RWPE1 (cell line): ENCODE results near the gene DPY19L1.
"Not testable (repeated sequence)": the region's sequence is repeated elsewhere in the genome, so short reads cannot be mapped to it uniquely, and the experiment has no call there.

Experiments
- CTCF ChIA-PET: fragments of 350-600 bp; sonication (Branson Sonifier 250); formaldehyde crosslinking; extraction: SDS; loops from one replicate; lab custom pipeline; 2021; lab: Yijun Ruan, JAX
- POLR2A ChIA-PET: fragments of 400-600 bp; formaldehyde crosslinking; extraction: SDS; loops from one replicate; lab custom pipeline; 2020; ENCODE audit warnings: antibody characterized with exemption; ENCODE audit not compliant: low non-redundant PET; lab: Yijun Ruan, JAX
- DNase-seq: peaks from one replicate; pipeline ENCODE4 v3.0.0; 2012; ENCODE audit warnings: low spot score
- H3K27ac ChIP-seq: fragments of 450-650 bp; 2 replicates; pipeline ENCODE4 v1.5.1; 2017
- TF ChIP-seq, protein P1 (sequence below): fragments of 450-650 bp; conservative IDR thresholded peaks from 2 replicates; pipeline ENCODE4 v1.5.1; 2017; ENCODE audit warnings: low read depth, mild to moderate bottlenecking

The DPY19L1 gene

DNA sequence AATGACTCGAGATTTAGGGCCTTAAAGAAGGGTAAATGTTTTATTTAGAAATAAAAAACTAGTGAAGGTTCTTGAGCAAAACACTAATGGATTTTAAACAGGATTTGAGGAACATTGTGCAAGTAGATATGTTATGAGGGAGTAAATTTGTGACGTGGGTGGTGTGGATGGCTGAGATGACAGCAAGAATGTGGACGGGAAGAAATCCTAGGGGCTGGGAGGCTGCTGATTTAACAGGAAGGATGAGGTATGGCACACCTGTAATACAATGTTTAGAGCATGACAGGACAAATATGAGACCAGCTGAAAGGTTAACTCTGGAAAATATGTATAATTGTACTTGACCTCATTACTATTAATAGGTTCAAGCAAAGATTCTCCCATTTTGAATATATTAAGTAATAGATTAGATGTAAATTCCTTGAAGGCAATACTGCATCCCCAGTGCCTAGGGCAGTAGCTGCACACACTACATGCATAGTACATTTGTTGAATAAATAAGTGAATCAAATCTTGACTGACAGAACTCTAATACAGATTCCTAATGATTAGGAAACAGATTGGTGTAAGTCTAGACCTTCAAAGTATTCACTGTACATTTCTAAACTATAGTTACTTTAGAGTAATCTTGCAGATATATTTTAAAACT is 10.1 kb upstream of the DPY19L1 start:
- CTCF ChIA-PET, DNase-seq, H3K27ac ChIP-seq, POLR2A ChIA-PET: not testable (repeated sequence)

GRCh38 chr7:35043301-35043700 is 6.0 kb upstream of the DPY19L1 start:
- CTCF ChIA-PET, result interaction anchor here (0.7 kb wide), 1 partner anchor 219 kb away, joined by 3 read pairs; no protein-coding TSS in a partner anchor
- POLR2A ChIA-PET, result not testable (repeated sequence)

GRCh38 chr7:35040906-35041305 is 3.6 kb upstream of the DPY19L1 start:
- H3K27ac ChIP-seq, result no peak overlapping the region
- ChIA-PET CTCF (no interaction called here), POLR2A (no interaction called here)
- TF ChIP-seq, protein P1, sequence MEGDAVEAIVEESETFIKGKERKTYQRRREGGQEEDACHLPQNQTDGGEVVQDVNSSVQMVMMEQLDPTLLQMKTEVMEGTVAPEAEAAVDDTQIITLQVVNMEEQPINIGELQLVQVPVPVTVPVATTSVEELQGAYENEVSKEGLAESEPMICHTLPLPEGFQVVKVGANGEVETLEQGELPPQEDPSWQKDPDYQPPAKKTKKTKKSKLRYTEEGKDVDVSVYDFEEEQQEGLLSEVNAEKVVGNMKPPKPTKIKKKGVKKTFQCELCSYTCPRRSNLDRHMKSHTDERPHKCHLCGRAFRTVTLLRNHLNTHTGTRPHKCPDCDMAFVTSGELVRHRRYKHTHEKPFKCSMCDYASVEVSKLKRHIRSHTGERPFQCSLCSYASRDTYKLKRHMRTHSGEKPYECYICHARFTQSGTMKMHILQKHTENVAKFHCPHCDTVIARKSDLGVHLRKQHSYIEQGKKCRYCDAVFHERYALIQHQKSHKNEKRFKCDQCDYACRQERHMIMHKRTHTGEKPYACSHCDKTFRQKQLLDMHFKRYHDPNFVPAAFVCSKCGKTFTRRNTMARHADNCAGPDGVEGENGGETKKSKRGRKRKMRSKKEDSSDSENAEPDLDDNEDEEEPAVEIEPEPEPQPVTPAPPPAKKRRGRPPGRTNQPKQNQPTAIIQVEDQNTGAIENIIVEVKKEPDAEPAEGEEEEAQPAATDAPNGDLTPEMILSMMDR, result no peak
- no peak for DNase-seq

More at GRCh38 chr7:35043301-35043700, 6.0 kb upstream of the DPY19L1 start:
- DNase-seq, H3K27ac ChIP-seq: not testable (repeated sequence)

- ChIA-PET CTCF (interaction anchor here (0.7 kb wide), 1 partner anchor 779 kb away, joined by 3 read pairs; no protein-coding TSS in a partner anchor), POLR2A (no interaction called here)
- TF ChIP-seq, protein P1, result no peak
- no peak for DNase-seq
- no peak overlapping the region for H3K27ac ChIP-seq
Observed at GRCh38 chr7:35039343-35039742, 2.1 kb upstream of the DPY19L1 start.

DNA sequence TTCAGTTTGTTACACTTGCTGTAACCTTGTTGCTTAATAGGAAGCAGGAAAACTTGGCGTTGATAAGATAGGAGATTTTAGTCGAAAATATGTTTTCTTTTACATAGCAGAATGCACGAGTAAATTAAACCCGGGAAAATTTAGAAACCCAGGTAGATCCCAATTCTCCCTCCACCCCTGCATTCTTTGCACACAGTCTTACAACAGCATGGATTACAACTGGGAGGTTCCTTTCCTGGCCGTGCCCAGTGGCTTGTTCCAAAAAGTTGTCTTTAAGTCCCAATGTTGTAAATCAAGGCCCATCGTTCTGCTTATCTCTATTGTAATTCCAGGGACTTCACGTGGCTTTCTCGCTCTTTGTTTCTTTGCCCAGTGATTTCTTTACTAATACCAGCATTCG is 1.1 kb upstream of the DPY19L1 start:
- ChIA-PET POLR2A (no interaction called here), CTCF (interaction anchor here (0.5 to 0.7 kb wide), 3 partner anchors 9 to 562 kb away, joined by 3 read pairs; no protein-coding TSS in a partner anchor)
- no peak for DNase-seq
- H3K27ac ChIP-seq, result peak overlapping the region; percentile 89
- TF ChIP-seq, protein P1, result no peak

DNA sequence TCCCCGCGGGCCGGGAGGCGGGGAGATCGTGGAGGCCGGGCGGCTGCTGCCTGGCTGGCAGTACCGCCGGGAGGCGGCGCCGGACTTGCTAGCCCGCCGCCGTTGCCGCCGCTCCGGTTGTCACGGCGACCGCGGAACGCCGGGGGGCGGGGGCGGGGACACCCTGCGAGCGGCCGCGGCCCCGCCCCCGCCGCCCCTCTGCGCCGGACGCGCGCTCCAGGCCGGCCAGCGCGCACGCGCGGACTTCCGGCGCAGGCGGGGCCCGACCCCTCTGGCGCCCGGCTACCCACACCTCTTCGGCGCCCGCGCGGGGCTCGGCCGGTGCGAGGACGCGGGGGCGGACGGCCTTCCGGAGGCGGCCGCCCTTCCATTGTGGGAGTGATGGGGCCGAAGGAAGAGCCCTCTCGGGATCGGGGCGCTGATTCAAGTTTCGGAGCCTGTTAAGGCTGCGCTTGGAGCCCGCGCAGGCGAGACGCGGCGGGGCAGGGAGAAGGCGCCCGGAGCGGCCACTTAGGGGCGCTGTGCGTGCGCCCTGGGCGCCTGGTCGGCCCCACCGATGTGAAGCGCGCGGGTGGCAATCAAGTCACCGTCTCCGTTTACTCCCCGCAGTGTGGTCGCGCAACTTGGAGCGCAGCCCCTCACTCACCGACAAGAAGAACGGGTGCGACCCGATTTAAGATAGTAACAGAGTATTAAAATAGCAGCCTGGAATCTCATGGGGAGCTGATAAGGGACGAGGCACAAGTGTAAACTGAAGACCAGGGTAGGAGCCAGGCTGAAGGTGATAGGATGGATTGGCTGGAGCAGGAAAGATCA is 449 bp upstream of the DPY19L1 start:
- peak overlapping the region; percentile 89 for H3K27ac ChIP-seq
- TF ChIP-seq, protein P1, result peak; percentile 96
- ChIA-PET POLR2A (no interaction called here), CTCF (interaction anchor here (0.5 to 0.7 kb wide), 3 partner anchors 8 to 563 kb away, joined by 3 read pairs; no protein-coding TSS in a partner anchor)
- peak; percentile 90 for DNase-seq

GRCh38 chr7:35036361-35037171 is 719 bp downstream of the DPY19L1 start:
- ChIA-PET CTCF (interaction anchor here (0.6 kb wide), 1 partner anchor 482 kb away, joined by 3 read pairs; no protein-coding TSS in a partner anchor), POLR2A (interaction anchor here (0.6 kb wide), 1 partner anchor 253 kb away, joined by 5 read pairs; no protein-coding TSS in a partner anchor)
- DNase-seq, result peak; percentile 53
- TF ChIP-seq, protein P1, result no peak
- H3K27ac ChIP-seq, result peak overlapping the region; percentile 89
